Panc1 (cell line): ENCODE results near the gene MED14. TPM values are rescaled to one million over a fixed set of nuclear protein-coding genes. Genes with fewer than 3 reads are reported as not detected.

Experiments used
- ATAC-seq: fragments of 200-7000 bp; cut with Tn5 transposase; 2 replicates; pipeline ENCODE4 v1.9.1; 2020; ENCODE audit warnings: mild to moderate bottlenecking, moderate library complexity
- BruUV-seq: library from RNA; stranded (reverse); fragments of 400-500 nt; replicated peaks from 2 replicates; lab custom pipeline; 2021; lab: Mats Ljungman, UMichigan
- CTCF ChIA-PET: fragments of 300-600 bp; sonication (Branson Sonifier 250); formaldehyde crosslinking; loops from one replicate; lab custom pipeline; 2022; ENCODE audit warnings: antibody characterized with exemption; lab: Charles Lee
- POLR2A ChIA-PET: fragments of 300-600 bp; sonication (Branson Sonifier 250); formaldehyde crosslinking; loops from one replicate; lab custom pipeline; 2022; ENCODE audit warnings: antibody characterized with exemption; lab: Charles Lee
- DNase-seq: peaks from one replicate; pipeline ENCODE4 v3.0.0-alpha.2; 2010; ENCODE audit warnings: low read depth, low spot score
- H3K27ac ChIP-seq: 2 replicates; pipeline ENCODE4 v1.5.1; 2011; ENCODE audit warnings: mild to moderate bottlenecking, low read length, inconsistent platforms
- H3K27me3 ChIP-seq: fragments of 200-500 bp; sonication (Bioruptor generic); 2 replicates; pipeline ENCODE4 v1.6.0; 2014; ENCODE audit warnings: low read length, inconsistent platforms; ENCODE audit not compliant: control insufficient read depth, insufficient read depth
- H3K36me3 ChIP-seq: fragments of 200-500 bp; sonication (Bioruptor generic); 2 replicates; pipeline ENCODE4 v1.5.1; 2014; ENCODE audit warnings: inconsistent platforms, mild to moderate bottlenecking, low read length, moderate library complexity; ENCODE audit not compliant: control insufficient read depth, insufficient read depth
- H3K4me1 ChIP-seq: 2 replicates; pipeline ENCODE4 v1.5.1; 2011; ENCODE audit warnings: inconsistent platforms, mild to moderate bottlenecking, low read length, moderate library complexity; ENCODE audit not compliant: control insufficient read depth, insufficient read depth
- H3K4me3 ChIP-seq, 2 experiments: 2 replicates each; pipeline ENCODE4 v1.5.1; 2011 to 2012; ENCODE audit warnings: low read depth in 2 of 2, low read length in 2 of 2, mild to moderate bottlenecking in 2 of 2, inconsistent platforms in 1 of 2, moderate library complexity in 1 of 2
- H3K9me3 ChIP-seq: fragments of 200-500 bp; sonication (Bioruptor generic); 2 replicates; pipeline ENCODE4 v1.5.1; 2014; ENCODE audit warnings: low read depth, mild to moderate bottlenecking, inconsistent platforms, low read length, moderate library complexity; ENCODE audit not compliant: control insufficient read depth, insufficient read depth
- POLR2AphosphoS5 ChIP-seq: IDR thresholded peaks from 2 replicates; pipeline ENCODE4 v1.6.1; 2012; ENCODE audit warnings: mild to moderate bottlenecking, low read depth, low read length, moderate library complexity
- SIN3A ChIP-seq: IDR thresholded peaks from 2 replicates; pipeline ENCODE4 v1.6.1; 2012; ENCODE audit warnings: low read depth, mild to moderate bottlenecking, low read length, moderate library complexity, borderline replicate concordance; ENCODE audit not compliant: insufficient read depth
- TCF7L2 ChIP-seq: IDR thresholded peaks from 2 replicates; pipeline ENCODE4 v1.6.1; 2011; ENCODE audit warnings: mild to moderate bottlenecking, low read depth, low read length, inconsistent platforms
- in situ Hi-C: cut with HindIII; loops from 2 replicates; pipeline ENCODE4 v1.10.0; 2016; ENCODE audit warnings: low sequenced_read_pairs, low pct_unique_long_range_greater_than_20kb
- intact Hi-C: fragments of 100-400 bp; cut with micrococcal nuclease; formaldehyde crosslinking; loops from one replicate; pipeline ENCODE4 v1.10.0; 2022; ENCODE audit not compliant: unreplicated experiment
- total RNA-seq: library from RNA; stranded (reverse); gene quantifications from one replicate; pipeline ENCODE4 v1.2.1, GENCODE V29; 2021; ENCODE audit not compliant: unreplicated experiment
- TF ChIP-seq, protein P1 (sequence below), 2 experiments: IDR thresholded peaks; 2 replicates each; pipeline ENCODE4 v1.6.1; 2011 to 2012; ENCODE audit warnings: low read depth in 2 of 2, control low read depth in 1 of 2, low read length in 1 of 2, mild to moderate bottlenecking in 1 of 2, moderate library complexity in 1 of 2; ENCODE audit not compliant: insufficient read depth in 1 of 2
- TF ChIP-seq, protein P2 (sequence below): fragments of 450-650 bp; IDR thresholded peaks from 2 replicates; pipeline ENCODE4 v1.5.1; 2017; ENCODE audit warnings: mild to moderate bottlenecking

Gene MED14
- total RNA-seq, 1 experiment from 2014 or later: 45.4 TPM

DNA sequence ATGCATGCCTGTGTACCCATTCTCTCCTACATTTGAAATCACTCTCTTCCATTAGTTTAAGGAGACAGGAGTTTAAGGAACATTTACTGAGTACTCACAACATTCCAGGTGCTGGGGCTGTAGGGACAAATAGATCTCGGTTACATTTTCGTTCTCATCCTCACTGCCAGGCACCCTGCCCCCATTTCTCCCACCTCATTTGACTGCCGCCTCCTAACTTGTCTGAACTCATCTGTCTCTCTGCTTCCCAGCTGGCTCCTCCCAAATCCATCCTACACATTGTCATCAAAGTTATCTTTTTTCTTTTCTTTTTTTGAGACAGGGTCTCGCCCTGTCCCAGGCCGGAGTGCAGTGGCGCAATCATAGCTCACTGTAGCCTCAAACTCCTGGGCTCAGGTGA lies 131.9 kb downstream of the MED14 start:
- intact Hi-C loops: no loop called here
- H3K4me1 ChIP-seq: no peaks in the 10 kb centered on the region
- H3K27ac ChIP-seq: no peak overlapping the region
- TF ChIP-seq SIN3A (no peak), POLR2AphosphoS5 (no peak), TCF7L2 (no peak)
- TF ChIP-seq, protein P1, sequence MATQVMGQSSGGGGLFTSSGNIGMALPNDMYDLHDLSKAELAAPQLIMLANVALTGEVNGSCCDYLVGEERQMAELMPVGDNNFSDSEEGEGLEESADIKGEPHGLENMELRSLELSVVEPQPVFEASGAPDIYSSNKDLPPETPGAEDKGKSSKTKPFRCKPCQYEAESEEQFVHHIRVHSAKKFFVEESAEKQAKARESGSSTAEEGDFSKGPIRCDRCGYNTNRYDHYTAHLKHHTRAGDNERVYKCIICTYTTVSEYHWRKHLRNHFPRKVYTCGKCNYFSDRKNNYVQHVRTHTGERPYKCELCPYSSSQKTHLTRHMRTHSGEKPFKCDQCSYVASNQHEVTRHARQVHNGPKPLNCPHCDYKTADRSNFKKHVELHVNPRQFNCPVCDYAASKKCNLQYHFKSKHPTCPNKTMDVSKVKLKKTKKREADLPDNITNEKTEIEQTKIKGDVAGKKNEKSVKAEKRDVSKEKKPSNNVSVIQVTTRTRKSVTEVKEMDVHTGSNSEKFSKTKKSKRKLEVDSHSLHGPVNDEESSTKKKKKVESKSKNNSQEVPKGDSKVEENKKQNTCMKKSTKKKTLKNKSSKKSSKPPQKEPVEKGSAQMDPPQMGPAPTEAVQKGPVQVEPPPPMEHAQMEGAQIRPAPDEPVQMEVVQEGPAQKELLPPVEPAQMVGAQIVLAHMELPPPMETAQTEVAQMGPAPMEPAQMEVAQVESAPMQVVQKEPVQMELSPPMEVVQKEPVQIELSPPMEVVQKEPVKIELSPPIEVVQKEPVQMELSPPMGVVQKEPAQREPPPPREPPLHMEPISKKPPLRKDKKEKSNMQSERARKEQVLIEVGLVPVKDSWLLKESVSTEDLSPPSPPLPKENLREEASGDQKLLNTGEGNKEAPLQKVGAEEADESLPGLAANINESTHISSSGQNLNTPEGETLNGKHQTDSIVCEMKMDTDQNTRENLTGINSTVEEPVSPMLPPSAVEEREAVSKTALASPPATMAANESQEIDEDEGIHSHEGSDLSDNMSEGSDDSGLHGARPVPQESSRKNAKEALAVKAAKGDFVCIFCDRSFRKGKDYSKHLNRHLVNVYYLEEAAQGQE (IDR thresholded peaks at IDR 0.05; ENCODE audit: insufficient read depth in 1 of 2, low read depth in 2 of 2, low read length in 1 of 2): no peak
- TF ChIP-seq, protein P2, sequence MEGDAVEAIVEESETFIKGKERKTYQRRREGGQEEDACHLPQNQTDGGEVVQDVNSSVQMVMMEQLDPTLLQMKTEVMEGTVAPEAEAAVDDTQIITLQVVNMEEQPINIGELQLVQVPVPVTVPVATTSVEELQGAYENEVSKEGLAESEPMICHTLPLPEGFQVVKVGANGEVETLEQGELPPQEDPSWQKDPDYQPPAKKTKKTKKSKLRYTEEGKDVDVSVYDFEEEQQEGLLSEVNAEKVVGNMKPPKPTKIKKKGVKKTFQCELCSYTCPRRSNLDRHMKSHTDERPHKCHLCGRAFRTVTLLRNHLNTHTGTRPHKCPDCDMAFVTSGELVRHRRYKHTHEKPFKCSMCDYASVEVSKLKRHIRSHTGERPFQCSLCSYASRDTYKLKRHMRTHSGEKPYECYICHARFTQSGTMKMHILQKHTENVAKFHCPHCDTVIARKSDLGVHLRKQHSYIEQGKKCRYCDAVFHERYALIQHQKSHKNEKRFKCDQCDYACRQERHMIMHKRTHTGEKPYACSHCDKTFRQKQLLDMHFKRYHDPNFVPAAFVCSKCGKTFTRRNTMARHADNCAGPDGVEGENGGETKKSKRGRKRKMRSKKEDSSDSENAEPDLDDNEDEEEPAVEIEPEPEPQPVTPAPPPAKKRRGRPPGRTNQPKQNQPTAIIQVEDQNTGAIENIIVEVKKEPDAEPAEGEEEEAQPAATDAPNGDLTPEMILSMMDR: no peak
- no peak for ATAC-seq
- POLR2A ChIA-PET: no interaction called here
- H3K36me3 ChIP-seq: peaks cover 2% of the 10 kb centered on the region; the same call in 1 of the 2 replicates
- in situ Hi-C loops: no loop called here
- no peaks in the 10 kb centered on the region for H3K9me3 ChIP-seq
- CTCF ChIA-PET: no interaction called here
- H3K27me3 ChIP-seq: no peaks in the 10 kb centered on the region
- H3K4me3 ChIP-seq: no peak overlapping the region
- BruUV-seq: no TSS peak
- DNase-seq: no peak

Other genes starting within 250 kb of the MED14 start
- gene ATP6AP2, start 154.6 kb downstream of the MED14 start, total RNA-seq: 72.7 TPM
- gene MPC1L, start 112.1 kb downstream of the MED14 start, total RNA-seq: not detected
- 7.8 TPM for gene CXorf38, start 88.0 kb downstream of the MED14 start, total RNA-seq